Activated T-helper 17 cell treated with anti-CD3 and anti-CD28 coated beads, Interleukin-2, amount 50 U/mL, for 72 hours (primary cell): ENCODE data around the gene IRAK3. TPM values are rescaled to one million over a fixed set of nuclear protein-coding genes. Genes with fewer than 3 reads are reported as not detected.
"Not testable (repeated sequence)": the region's sequence is repeated elsewhere in the genome, so short reads cannot be mapped to it uniquely, and the experiment has no call there.

ENCODE experiments used
- ATAC-seq: fragments of 150-1000 bp; cut with Tn5 transposase; replicated peaks from 2 replicates; pipeline ENCODE4 v1.10.0; 2021; ENCODE audit warnings: mild to moderate bottlenecking, moderate library complexity
- H3K27ac Mint-ChIP-seq: one replicate; pipeline ENCODE4 v1.8.0; 2022; ENCODE audit warnings: mixed read lengths
- H3K27me3 Mint-ChIP-seq: one replicate; pipeline ENCODE4 v1.8.0; 2022; ENCODE audit warnings: mixed read lengths
- H3K36me3 Mint-ChIP-seq: one replicate; pipeline ENCODE4 v1.8.0; 2022; ENCODE audit warnings: low read depth, mild to moderate bottlenecking, mixed read lengths
- H3K4me1 Mint-ChIP-seq: one replicate; pipeline ENCODE4 v1.8.0; 2022; ENCODE audit warnings: mixed read lengths
- H3K4me3 Mint-ChIP-seq: one replicate; pipeline ENCODE4 v1.8.0; 2022; ENCODE audit warnings: mild to moderate bottlenecking, mixed read lengths
- H3K9me3 Mint-ChIP-seq: one replicate; pipeline ENCODE4 v1.8.0; 2022; ENCODE audit warnings: mixed read lengths
- total RNA-seq, 2 donors: library from RNA; stranded (reverse); gene quantifications; one replicate each; pipeline ENCODE4 v1.2.3, GENCODE V29; 2022

IRAK3 gene
- total RNA-seq, 2 donors from 2014 or later: 1.4 to 1.8 TPM

DNA sequence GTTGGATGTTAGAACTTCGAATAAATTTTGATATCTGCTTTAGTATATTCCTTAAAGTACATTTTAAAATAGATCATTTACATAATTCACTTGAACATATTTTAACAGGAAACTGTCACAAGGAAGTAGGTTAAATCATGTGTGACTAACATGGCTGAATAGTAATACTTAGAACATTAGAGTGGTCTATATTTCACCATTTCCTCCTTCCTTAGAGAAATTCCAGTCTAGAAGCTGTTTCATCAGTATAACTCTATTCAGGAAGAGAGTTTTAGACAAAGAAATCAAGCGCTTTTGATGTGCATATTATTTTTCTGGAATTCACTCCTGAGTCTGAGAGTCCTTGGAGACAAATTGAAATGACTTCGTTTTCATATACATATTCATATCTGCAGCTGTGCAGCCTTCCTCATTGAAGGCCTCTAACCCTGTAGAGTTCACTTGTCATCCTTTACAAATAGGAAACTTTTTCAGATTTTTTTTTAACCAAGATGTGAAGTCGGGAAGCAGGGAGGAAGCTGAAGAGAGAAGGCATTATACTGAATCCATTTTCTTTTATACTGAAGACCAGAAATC lies 28.4 kb downstream of the IRAK3 start:
- Mint-ChIP-seq H3K4me1 (peaks cover 3% of the 10 kb centered on the region), H3K9me3 (peaks cover 3% of the 10 kb centered on the region), H3K27ac (no peak overlapping the region), H3K36me3 (peaks cover 3% of the 10 kb centered on the region), H3K27me3 (peaks cover 8% of the 10 kb centered on the region), H3K4me3 (no peak overlapping the region)
- no peak for ATAC-seq

DNA sequence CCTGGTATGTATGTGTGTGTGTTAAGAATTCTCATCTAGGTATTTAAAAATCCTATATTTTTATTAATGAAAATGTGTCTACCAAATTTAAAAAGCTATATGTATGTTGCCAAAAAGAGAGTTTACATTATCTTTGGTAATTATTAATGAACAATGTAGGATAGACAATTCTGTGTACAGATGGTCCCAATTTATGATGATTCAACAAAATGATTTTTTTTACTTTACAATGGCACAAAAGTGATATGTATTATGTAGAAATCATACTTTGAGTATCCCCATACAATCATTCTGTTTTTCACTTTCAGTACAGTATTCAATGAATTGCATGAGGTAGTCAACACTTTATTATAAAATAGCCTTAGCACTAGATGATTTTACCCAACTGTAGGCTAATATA lies 39.4 kb downstream of the IRAK3 start:
- Mint-ChIP-seq H3K9me3 (no peaks in the 10 kb centered on the region), H3K27me3 (peaks cover 7% of the 10 kb centered on the region), H3K27ac (no peak overlapping the region), H3K4me3 (no peak overlapping the region), H3K4me1 (no peaks in the 10 kb centered on the region), H3K36me3 (no peaks in the 10 kb centered on the region)
- no peak for ATAC-seq

DNA sequence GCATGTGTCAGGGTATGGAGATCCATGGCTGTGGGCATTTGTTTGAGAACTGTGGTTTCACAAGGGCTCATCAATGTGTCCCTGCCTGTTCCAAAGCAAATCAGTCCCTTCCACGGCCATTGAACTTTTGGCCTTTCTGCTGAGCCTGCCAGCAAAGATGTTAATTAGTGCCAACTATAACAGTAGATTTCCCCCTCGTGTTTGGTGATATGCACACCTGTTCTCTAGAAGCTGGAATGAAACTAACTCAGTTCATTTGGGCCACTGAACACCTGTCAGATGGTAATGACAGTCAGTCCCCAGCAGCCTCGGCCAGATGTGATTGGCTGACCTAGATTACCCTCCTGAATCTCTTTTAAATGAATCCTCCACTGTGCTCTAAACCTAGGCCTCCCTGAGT lies 43.2 kb downstream of the IRAK3 start:
- ATAC-seq: no peak
- peaks cover 23% of the 10 kb centered on the region for H3K27me3 Mint-ChIP-seq
- no peak overlapping the region for H3K4me3 Mint-ChIP-seq
- no peaks in the 10 kb centered on the region for H3K4me1 Mint-ChIP-seq
- no peak overlapping the region for H3K27ac Mint-ChIP-seq
- no peaks in the 10 kb centered on the region for H3K36me3 Mint-ChIP-seq
- H3K9me3 Mint-ChIP-seq: no peaks in the 10 kb centered on the region

DNA sequence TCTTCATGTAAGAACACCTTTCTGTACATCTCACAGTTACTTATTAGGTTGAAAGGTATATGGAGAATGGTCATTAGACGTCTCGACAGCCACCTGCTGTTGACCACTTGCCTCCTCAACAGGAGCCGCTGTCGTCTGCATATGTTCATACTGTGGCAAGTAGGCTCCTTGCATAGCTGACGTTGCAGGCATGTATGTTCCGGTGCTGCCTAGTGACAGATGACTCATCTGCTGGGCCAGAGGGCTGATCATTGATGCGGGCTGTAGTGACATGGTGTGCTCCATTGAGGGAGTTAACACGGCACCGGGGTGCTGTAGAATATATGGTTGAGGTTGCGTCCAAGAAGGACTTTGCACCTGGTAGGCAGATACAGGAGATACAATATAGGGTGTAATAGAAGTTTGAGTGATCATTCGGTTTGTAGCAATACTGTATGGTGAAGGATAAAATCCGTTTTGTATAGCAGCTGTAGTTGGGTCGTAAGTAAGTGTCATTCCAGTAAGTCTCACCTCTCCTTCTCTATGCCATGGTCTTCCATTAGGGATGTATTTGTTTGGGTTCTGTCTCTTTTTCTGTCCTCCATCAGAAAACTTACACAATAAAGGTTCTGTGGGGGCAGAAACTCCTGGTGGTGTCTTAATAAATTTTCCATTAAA lies 45.2 kb downstream of the IRAK3 start:
- peak overlapping the region; percentile 14 for H3K4me3 Mint-ChIP-seq
- H3K27me3 Mint-ChIP-seq: peaks cover 34% of the 10 kb centered on the region
- not testable (repeated sequence) for H3K9me3 Mint-ChIP-seq, H3K36me3 Mint-ChIP-seq, H3K4me1 Mint-ChIP-seq, H3K27ac Mint-ChIP-seq
- ATAC-seq: peak; percentile 96

DNA sequence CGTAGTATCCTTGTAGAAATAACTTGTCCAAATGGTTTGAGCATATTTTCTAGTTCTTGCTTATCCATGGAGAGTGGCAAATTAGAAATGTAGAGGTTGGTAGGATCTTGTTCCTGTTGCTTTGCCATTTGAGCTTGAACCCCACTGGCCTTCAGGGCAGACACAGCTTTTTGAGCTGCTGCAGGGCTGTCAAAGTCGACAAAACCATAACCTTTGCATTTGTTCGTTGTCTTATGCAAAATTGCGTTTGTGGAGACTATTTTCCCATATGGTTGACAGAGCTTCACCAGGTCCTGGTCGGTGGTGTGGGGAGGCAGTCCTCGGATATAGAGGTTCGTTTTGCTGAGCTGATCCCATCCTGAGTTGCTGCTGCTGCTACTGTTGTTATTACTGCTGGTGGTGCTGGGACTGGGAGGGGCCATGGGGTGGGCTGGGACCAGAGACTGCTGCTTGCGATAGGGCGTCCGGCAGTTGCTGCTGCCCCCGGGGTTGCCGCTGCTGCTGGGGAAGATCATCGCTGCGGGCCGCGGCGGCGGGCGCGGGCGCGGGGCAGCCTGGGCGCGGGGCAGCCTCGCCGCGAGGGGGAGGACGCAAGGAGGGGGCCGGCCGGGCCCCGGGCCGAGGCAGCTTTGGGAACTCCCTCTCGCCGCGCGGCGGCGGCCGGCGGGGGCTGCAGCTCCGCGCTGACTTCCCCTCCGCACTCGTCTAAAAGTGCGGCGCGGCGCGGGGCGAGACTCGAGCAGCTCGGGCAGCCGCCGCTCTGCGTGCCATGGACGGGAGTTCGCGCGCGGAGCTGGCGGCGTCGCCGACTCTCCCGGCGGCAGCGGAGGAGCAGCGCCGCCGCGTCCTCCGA lies 46.0 kb downstream of the IRAK3 start:
- H3K36me3 Mint-ChIP-seq, H3K9me3 Mint-ChIP-seq, H3K4me1 Mint-ChIP-seq, H3K27ac Mint-ChIP-seq: not testable (repeated sequence)
- Mint-ChIP-seq H3K4me3 (peak overlapping the region; percentile 14), H3K27me3 (peaks cover 36% of the 10 kb centered on the region)
- peak; percentile 63 for ATAC-seq

DNA sequence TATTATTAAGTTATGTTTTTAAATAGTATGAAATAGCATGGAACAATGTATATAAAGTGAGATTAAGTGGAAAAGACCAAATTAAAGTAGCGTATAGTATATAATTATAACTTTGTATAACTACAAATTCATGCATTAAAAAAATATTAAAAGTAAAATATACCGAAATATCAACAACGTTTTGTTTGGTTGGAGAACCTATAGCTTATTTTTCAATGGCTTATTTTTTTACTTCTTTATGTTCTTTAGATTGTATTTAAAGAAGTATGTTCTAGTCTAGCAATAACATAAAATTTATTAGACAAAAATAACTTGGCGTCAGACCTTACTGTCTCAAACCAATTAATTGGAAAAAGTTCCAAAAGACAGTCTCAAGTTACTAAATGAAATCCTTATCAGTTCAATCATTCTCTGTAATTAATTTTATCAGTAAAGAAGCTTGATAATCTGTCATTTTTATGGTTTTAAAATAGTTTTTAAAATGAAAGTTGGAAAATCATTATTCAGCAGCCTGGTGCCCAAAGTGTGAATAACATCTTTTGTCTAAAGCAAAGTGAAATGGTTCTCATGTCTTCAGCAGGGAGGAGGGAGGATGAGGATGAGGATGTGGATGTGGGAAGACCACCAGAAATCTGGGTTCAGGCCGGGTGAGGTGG lies 46.7 kb downstream of the IRAK3 start:
- Mint-ChIP-seq H3K4me3 (no peak overlapping the region), H3K27me3 (peaks cover 37% of the 10 kb centered on the region), H3K9me3 (no peaks in the 10 kb centered on the region), H3K27ac (no peak overlapping the region), H3K36me3 (no peaks in the 10 kb centered on the region), H3K4me1 (no peaks in the 10 kb centered on the region)
- ATAC-seq: no peak

DNA sequence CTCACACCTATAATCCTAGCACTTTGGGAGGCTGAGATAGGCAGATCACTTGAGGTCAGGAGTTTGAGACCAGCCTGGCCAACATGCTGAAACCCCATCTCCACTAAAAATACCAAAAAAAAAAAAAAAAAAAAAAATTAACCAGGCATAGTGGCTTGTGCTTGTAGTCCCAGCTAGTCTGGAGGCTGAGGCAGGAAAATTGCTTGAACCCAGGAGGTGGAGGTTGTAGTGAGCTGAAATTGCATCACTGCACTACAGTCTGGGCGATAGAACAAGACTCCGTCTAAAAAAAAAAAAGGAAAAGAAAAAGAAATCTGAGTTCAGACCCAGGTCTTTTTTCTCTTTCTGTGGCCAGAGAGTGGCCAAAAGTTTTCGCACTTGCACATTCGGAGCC lies 47.3 kb downstream of the IRAK3 start:
- peaks cover 40% of the 10 kb centered on the region for H3K27me3 Mint-ChIP-seq
- H3K4me3 Mint-ChIP-seq, H3K27ac Mint-ChIP-seq, ATAC-seq, H3K36me3 Mint-ChIP-seq, H3K4me1 Mint-ChIP-seq, H3K9me3 Mint-ChIP-seq: not testable (repeated sequence)

DNA sequence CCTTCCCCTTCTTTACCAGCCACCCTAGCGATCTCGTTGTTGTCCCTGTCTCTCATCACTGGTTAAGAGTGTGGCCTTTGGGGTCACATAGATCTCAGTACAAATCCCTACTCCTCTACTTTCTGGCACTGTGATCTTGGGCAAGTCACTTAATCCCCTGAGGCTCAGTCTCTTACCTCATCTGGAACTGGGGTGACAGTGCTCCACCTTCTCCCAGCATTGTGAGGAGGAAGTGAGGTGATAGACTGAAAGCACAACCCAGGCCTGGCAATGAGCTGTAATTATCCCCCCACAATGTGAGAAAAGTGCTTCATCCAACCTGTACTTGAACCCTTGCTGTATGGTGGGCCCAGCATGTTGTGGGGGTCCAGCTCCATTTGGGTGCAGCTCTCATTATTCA lies 48.0 kb downstream of the IRAK3 start:
- H3K27ac Mint-ChIP-seq: no peak overlapping the region
- no peaks in the 10 kb centered on the region for H3K9me3 Mint-ChIP-seq
- H3K4me1 Mint-ChIP-seq: no peaks in the 10 kb centered on the region
- no peaks in the 10 kb centered on the region for H3K36me3 Mint-ChIP-seq
- peaks cover 41% of the 10 kb centered on the region for H3K27me3 Mint-ChIP-seq
- H3K4me3 Mint-ChIP-seq: no peak overlapping the region
- no peak for ATAC-seq

DNA sequence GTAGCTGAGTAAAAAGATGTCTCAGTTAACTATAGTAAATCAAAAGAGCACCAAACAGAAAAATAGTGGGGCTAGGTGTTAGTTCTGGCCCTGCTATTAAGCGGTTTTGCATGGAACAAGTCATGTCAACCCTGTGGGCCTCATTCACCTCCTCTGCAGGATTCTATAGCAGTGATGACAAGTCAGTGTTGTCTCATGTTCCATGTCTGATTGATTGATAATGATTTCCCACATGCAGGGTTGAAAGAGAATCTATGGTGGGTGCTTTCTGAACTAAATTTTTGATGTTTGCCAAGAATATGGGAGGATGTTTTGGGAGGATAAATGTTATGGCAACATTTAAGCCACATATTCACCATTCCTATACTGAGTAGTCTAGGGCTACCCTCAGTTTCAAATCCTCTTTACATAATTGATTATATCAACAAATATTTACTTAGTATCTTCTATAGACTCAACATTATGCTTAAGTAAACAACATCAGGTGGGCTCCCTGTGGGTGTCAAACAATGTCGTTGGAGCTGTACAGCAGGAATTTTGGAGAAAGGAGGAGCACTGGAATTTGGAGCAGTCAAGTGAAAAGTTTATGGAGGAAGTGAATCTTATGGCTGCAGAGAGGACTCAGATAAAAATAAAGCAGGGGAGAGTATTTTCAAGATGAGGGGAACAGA lies 48.6 kb downstream of the IRAK3 start:
- no peaks in the 10 kb centered on the region for H3K36me3 Mint-ChIP-seq
- H3K27ac Mint-ChIP-seq: no peak overlapping the region
- ATAC-seq: no peak
- no peak overlapping the region for H3K4me3 Mint-ChIP-seq
- no peaks in the 10 kb centered on the region for H3K9me3 Mint-ChIP-seq
- H3K27me3 Mint-ChIP-seq: peaks cover 44% of the 10 kb centered on the region
- no peaks in the 10 kb centered on the region for H3K4me1 Mint-ChIP-seq

DNA sequence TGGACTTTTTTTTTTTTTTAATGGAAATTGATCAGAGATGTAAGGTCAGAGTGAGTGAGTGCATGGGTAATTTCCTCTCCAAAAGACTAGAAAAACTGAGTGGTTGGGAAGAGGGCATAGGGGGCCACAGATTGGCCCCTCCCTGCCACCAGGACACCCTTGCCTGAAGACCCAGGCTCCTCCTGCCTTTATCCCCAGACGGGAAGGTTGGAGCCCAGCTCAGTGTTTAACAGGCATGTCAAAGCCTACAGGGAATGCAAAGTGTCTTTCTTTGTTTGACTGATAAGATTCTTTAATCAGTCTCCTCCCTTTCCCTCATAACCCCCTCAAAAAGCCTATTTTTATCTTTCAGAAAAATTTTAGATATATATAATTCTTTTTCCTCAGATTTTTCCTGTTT lies 50.3 kb downstream of the IRAK3 start:
- H3K27me3 Mint-ChIP-seq: peaks cover 41% of the 10 kb centered on the region
- H3K4me1 Mint-ChIP-seq: no peaks in the 10 kb centered on the region
- H3K27ac Mint-ChIP-seq: no peak overlapping the region
- H3K36me3 Mint-ChIP-seq: no peaks in the 10 kb centered on the region
- no peak for ATAC-seq
- no peaks in the 10 kb centered on the region for H3K9me3 Mint-ChIP-seq
- no peak overlapping the region for H3K4me3 Mint-ChIP-seq

DNA sequence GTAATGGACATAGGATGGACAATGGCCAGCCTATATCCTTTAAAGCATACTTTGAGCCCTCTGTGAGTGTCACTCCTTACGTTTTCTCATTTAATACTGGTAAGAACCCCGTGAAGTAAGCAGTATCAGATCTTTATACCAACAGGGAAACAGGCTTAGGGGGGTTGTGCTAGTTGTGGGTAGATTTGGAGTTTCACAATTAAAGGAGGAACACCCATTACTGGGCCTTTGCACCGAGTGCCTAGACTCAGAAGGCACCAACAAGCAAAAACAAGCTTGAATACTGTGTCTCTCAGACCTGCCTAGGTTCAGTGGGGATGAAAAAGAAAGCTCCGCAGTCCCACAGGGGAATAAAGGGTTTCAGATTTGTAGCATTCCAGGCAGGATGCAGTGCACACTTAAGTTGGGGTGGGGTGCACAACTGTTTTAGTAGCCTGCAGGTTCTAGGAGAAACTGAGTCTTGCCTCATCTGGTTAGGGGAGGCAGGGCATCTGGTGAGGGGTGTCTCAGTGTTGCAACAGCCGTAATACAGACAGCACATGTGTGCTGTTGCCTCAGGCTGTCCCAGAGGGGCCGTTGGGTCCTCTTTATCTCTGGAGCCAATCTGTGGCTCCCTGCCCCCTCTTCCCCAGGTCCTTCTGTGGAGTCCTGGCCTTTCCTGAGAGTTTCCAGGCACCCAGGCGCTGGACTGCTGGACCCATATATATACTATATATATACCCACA lies 51.2 kb downstream of the IRAK3 start:
- H3K4me3 Mint-ChIP-seq: no peak overlapping the region
- H3K9me3 Mint-ChIP-seq: no peaks in the 10 kb centered on the region
- no peak for ATAC-seq
- no peaks in the 10 kb centered on the region for H3K4me1 Mint-ChIP-seq
- no peaks in the 10 kb centered on the region for H3K36me3 Mint-ChIP-seq
- H3K27ac Mint-ChIP-seq: no peak overlapping the region
- peaks cover 39% of the 10 kb centered on the region for H3K27me3 Mint-ChIP-seq

DNA sequence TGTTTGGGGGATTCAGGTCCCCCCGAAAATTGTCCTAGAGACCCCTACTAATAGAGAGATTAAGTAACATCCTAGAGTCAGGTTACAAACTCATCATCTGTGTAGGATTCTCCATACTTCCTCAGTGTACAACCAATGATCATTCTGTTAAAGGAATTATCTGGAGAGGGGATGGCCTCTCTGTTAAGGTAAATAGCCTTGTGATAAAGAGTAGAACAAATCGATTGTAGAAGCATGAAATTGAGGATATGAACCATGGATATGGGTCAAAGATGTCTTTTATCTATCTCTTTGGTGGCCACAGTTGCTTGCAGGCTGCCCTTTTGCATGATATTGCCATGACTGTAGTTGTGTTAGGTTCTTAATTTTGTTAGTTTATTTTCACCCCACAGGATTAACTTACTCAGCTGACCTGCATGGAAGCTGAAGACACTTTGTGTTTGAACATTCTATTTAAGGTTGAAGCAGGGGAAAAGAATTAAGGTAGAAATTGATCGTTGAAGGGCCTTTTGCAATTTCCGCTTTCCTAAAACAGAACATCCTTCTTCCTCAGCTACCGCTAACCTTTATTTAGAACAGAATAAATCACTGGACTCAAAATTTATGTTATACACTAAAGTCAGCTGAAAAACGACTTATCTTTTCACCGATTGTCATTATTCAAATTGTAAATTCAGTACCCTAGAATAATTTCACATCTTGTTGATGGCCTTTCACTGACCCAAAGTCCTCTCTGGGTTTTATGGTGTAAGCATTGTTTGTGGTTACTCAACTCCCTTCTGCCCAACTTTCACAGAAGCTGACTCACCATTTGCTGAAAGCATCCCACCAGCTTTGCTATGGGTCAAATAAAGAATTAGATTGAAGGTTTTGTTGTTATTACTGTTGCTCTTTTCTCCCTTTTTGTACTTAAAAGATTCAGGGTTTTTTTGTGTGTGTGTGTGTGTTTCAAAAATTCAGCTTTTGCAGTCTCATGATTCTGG lies 52.3 kb downstream of the IRAK3 start:
- H3K27ac Mint-ChIP-seq: no peak overlapping the region
- H3K4me1 Mint-ChIP-seq: no peaks in the 10 kb centered on the region
- H3K4me3 Mint-ChIP-seq: no peak overlapping the region
- H3K36me3 Mint-ChIP-seq: no peaks in the 10 kb centered on the region
- H3K9me3 Mint-ChIP-seq: no peaks in the 10 kb centered on the region
- H3K27me3 Mint-ChIP-seq: peaks cover 35% of the 10 kb centered on the region
- no peak for ATAC-seq

DNA sequence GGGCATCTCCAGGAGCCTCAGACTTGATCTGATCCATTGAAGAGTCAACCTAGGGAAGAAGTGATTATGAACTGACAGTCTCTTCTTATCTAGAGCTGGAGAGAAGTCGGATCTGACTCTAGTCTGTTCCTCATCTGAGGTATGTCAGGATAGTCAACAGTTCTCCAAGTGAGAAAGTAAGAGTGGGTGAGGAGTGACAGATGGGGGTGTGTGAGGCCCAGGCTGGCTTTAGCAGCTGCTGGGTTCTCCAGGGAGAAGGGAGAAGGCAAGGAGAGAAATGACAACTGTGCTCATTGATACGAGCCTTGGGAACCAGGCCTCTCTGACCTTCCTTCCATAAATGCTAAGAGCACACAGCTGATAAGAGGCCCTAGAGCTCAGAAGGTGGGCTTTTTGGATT lies 53.3 kb downstream of the IRAK3 start:
- Mint-ChIP-seq H3K36me3 (no peaks in the 10 kb centered on the region), H3K9me3 (no peaks in the 10 kb centered on the region), H3K4me1 (no peaks in the 10 kb centered on the region), H3K27me3 (peaks cover 28% of the 10 kb centered on the region), H3K27ac (no peak overlapping the region), H3K4me3 (no peak overlapping the region)
- ATAC-seq: no peak
